ENCODE data around the gene NCKIPSD. TPM values are rescaled to one million over a fixed set of nuclear protein-coding genes. Genes with fewer than 3 reads are reported as not detected.

The NCKIPSD gene
- total RNA-seq, 1 donor = 23.3 TPM

- DNase-seq (ENCODE audit: low read depth) = no peak
- no peak overlapping the region for H3K4me3 ChIP-seq (ENCODE audit: low read depth, low read length)
Measured at GRCh38 chr3:48689384-48689783, 3.7 kb upstream of the NCKIPSD start.

GRCh38 chr3:48688737-48689075 lies 3.0 kb upstream of the NCKIPSD start:
- no peak overlapping the region for H3K4me3 ChIP-seq (ENCODE audit: low read depth, low read length)
- DNase-seq (ENCODE audit: low read depth) = no peak
- no peak for TF ChIP-seq CTCF (IDR thresholded peaks at IDR 0.05; ENCODE audit: insufficient read depth, low read depth, low read length)

More at GRCh38 chr3:48689384-48689783, 3.7 kb upstream of the NCKIPSD start:
- TF ChIP-seq CTCF (IDR thresholded peaks at IDR 0.05; ENCODE audit: insufficient read depth, low read depth, low read length) = no peak

DNA sequence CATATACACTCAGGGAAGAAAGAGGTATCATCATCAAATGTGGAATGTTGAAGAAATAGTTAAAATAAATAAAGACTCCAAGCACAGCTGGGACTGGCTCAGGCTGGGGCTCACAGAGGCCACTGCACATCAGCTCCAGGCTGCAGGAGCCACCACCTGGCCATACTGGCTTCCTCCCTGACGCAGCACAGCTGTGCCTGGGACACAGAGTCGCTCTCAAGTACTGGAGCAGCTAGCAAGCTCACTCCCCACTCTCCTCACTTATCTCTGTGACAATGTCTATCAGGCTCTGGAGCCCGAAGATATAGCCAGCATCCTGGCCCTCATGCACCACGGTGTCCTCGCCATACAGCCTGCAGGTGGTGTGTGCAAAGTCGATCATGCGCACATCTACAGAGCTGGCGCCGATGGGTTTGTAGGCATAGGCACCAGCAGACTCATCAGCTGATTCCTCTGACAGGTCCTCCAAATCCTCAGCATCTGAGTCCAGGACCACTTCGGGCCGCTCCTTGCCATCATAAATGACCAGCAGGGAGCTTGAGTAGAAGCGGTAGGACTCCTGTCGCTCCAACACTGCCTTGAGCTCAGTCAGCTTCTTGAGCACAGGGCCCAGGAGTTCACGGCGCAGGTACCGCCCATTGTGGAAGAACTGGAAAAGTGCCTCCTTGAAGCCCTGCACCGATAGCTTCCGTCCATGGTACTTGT lies 2.5 kb upstream of the NCKIPSD start:
- no peak for DNase-seq (ENCODE audit: low read depth)
- H3K4me3 ChIP-seq (ENCODE audit: low read depth, low read length) = no peak overlapping the region
- TF ChIP-seq CTCF (IDR thresholded peaks at IDR 0.05; ENCODE audit: insufficient read depth, low read depth, low read length) = no peak

GRCh38 chr3:48687220-48687678 lies 1.5 kb upstream of the NCKIPSD start:
- DNase-seq (ENCODE audit: low read depth) = no peak
- no peak for TF ChIP-seq CTCF (IDR thresholded peaks at IDR 0.05; ENCODE audit: insufficient read depth, low read depth, low read length)
- H3K4me3 ChIP-seq (ENCODE audit: low read depth, low read length) = no peak overlapping the region

GRCh38 chr3:48686538-48687219 lies 964 bp upstream of the NCKIPSD start:
- DNase-seq (ENCODE audit: low read depth) = no peak
- TF ChIP-seq CTCF (IDR thresholded peaks at IDR 0.05; ENCODE audit: insufficient read depth, low read depth, low read length) = no peak
- no peak overlapping the region for H3K4me3 ChIP-seq (ENCODE audit: low read depth, low read length)

DNA sequence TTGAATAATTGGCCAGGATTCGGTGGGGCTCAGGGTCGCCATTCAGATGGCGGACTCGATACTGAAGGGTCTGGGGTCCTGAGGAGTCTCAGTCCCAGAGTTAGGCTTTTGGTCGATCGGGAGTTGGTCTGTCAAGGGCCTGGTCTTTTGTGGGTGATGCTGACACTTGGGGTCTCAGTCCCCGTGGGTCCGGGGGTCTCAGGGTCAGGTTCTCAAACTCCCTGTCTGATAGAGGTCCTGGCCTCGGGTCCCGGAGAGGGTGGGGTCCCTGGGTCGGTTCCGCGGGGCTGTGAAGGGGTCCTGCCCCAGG lies 467 bp downstream of the NCKIPSD start:
- DNase-seq (ENCODE audit: low read depth) = no peak
- TF ChIP-seq CTCF (IDR thresholded peaks at IDR 0.05; ENCODE audit: insufficient read depth, low read depth, low read length) = peak; percentile 26

More for the DNA sequence above, 467 bp downstream of the NCKIPSD start:
- H3K4me3 ChIP-seq (ENCODE audit: low read depth, low read length) = peak overlapping the region; percentile 83

All from fibroblast of villous mesenchyme (primary cell).